IMR-90 (cell line): Measurements from ENCODE around the gene CCL23. TPM values are rescaled to one million over a fixed set of nuclear protein-coding genes. Genes with fewer than 3 reads are reported as not detected.

Experiments
- ATAC-seq: fragments of 200-7000 bp; cut with Tn5 transposase; 2 replicates; pipeline ENCODE4 v1.9.1; 2020; ENCODE audit warnings: low read depth, mild to moderate bottlenecking, moderate library complexity
- BruUV-seq: library from RNA; stranded (reverse); fragments of 400-500 nt; replicated peaks from 2 replicates; lab custom pipeline; 2021; lab: Mats Ljungman, UMichigan
- CTCF ChIA-PET: fragments of 300-600 bp; formaldehyde crosslinking; extraction: SDS; loops from one replicate; lab custom pipeline; 2021; ENCODE audit warnings: antibody characterized with exemption; lab: Yijun Ruan, JAX
- POLR2A ChIA-PET: fragments of 300-600 bp; sonication (Branson Sonifier 250); formaldehyde crosslinking; loops from one replicate; lab custom pipeline; 2022; ENCODE audit warnings: antibody characterized with exemption; ENCODE audit not compliant: unreplicated experiment; lab: Charles Lee
- DNase-seq: peaks from one replicate; pipeline ENCODE4 v3.0.0; 2013
- H2AFZ ChIP-seq: replicated peaks from 2 replicates; pipeline ENCODE3; 2013; ENCODE audit warnings: low read length, mild to moderate bottlenecking; ENCODE audit not compliant: poor library complexity
- H2AK5ac ChIP-seq: 2 replicates; pipeline ENCODE4 v1.6.1; 2013; ENCODE audit warnings: low read depth, low read length, inconsistent platforms
- H2AK9ac ChIP-seq: replicated peaks from 2 replicates; pipeline ENCODE3; 2013; ENCODE audit warnings: mild to moderate bottlenecking, low read depth, low read length, moderate library complexity; ENCODE audit not compliant: poor library complexity
- H2BK120ac ChIP-seq: 2 replicates; pipeline ENCODE4 v1.6.1; 2013; ENCODE audit warnings: low read depth, low read length, inconsistent platforms
- H2BK15ac ChIP-seq: 3 replicates; pipeline ENCODE4 v1.6.1; 2013; ENCODE audit warnings: low read depth, low read length, inconsistent platforms
- H2BK20ac ChIP-seq: 2 replicates; pipeline ENCODE4 v1.6.1; 2013; ENCODE audit warnings: low read depth, mild to moderate bottlenecking, inconsistent platforms, low read length, moderate library complexity
- H2BK5ac ChIP-seq: 2 replicates; pipeline ENCODE4 v1.6.1; 2013; ENCODE audit warnings: mild to moderate bottlenecking, low read depth, low read length, inconsistent platforms; ENCODE audit not compliant: poor library complexity, severe bottlenecking
- H3K14ac ChIP-seq: replicated peaks from 2 replicates; pipeline ENCODE4 v1.6.1; 2013; ENCODE audit warnings: low read depth, low read length, inconsistent platforms
- H3K18ac ChIP-seq: 2 replicates; pipeline ENCODE4 v1.6.1; 2013; ENCODE audit warnings: low read depth, low read length, control low read depth
- H3K23ac ChIP-seq: 2 replicates; pipeline ENCODE4 v1.6.1; 2013; ENCODE audit warnings: low read depth, low read length, inconsistent platforms
- H3K27ac ChIP-seq: 2 replicates; pipeline ENCODE4 v1.5.1; 2013; ENCODE audit warnings: mild to moderate bottlenecking, control low read depth, low read length; ENCODE audit not compliant: insufficient read depth
- H3K27me3 ChIP-seq: 2 replicates; pipeline ENCODE4 v1.6.1; 2013; ENCODE audit warnings: low read length; ENCODE audit not compliant: control insufficient read depth, insufficient read depth
- H3K36me3 ChIP-seq: 2 replicates; pipeline ENCODE4 v1.6.1; 2013; ENCODE audit warnings: low read length, mixed read lengths; ENCODE audit not compliant: control insufficient read depth, insufficient read depth
- H3K4ac ChIP-seq: 2 replicates; pipeline ENCODE4 v1.6.1; 2013; ENCODE audit warnings: low read depth, low read length, inconsistent platforms
- H3K4me1 ChIP-seq: 2 replicates; pipeline ENCODE4 v1.6.1; 2013; ENCODE audit warnings: low read length, mixed read lengths; ENCODE audit not compliant: control insufficient read depth, insufficient read depth
- H3K4me2 ChIP-seq: 2 replicates; pipeline ENCODE4 v1.6.1; 2013; ENCODE audit warnings: low read depth, mild to moderate bottlenecking, control low read depth, low read length, moderate library complexity
- H3K4me3 ChIP-seq: 2 replicates; pipeline ENCODE4 v1.5.1; 2013; ENCODE audit warnings: low read depth, mild to moderate bottlenecking, control low read depth, low read length, moderate library complexity; ENCODE audit not compliant: insufficient read depth
- H3K56ac ChIP-seq: 2 replicates; pipeline ENCODE4 v1.6.1; 2013; ENCODE audit warnings: low read length, inconsistent platforms; ENCODE audit not compliant: insufficient read depth; ENCODE audit errors: extremely low read depth
- H3K79me1 ChIP-seq, 2 experiments: 2 replicates each; pipeline ENCODE4 v1.6.1; 2013; ENCODE audit warnings: low read length in 2 of 2, inconsistent platforms in 1 of 2, low read depth in 1 of 2
- H3K9ac ChIP-seq: 2 replicates; pipeline ENCODE4 v1.6.1; 2013; ENCODE audit warnings: low read depth, low read length, control low read depth
- H3K9me1 ChIP-seq: 2 replicates; pipeline ENCODE4 v1.6.1; 2013; ENCODE audit warnings: low read length, inconsistent platforms; ENCODE audit not compliant: insufficient read depth
- H3K9me3 ChIP-seq: 2 replicates; pipeline ENCODE4 v1.6.1; 2013; ENCODE audit warnings: low read length; ENCODE audit not compliant: control insufficient read depth, insufficient read depth
- H4K20me1 ChIP-seq: 2 replicates; pipeline ENCODE4 v1.6.1; 2013; ENCODE audit warnings: low read length, inconsistent platforms; ENCODE audit not compliant: insufficient read depth
- H4K5ac ChIP-seq: 2 replicates; pipeline ENCODE4 v1.6.1; 2013; ENCODE audit warnings: mild to moderate bottlenecking, low read depth, low read length, control low read depth
- H4K8ac ChIP-seq, 2 experiments: 2 replicates each; pipeline ENCODE4 v1.6.1; 2013; ENCODE audit warnings: low read depth in 2 of 2, low read length in 2 of 2, control low read depth in 1 of 2, inconsistent platforms in 1 of 2
- H4K91ac ChIP-seq: 2 replicates; pipeline ENCODE4 v1.6.1; 2013; ENCODE audit warnings: low read depth, low read length, inconsistent platforms; ENCODE audit not compliant: insufficient read depth
- MAFK ChIP-seq: IDR thresholded peaks from 2 replicates; pipeline ENCODE4 v1.6.1; 2012; ENCODE audit warnings: low read depth, low read length, improper control_type of control experiment
- WGBS, 2 experiments: methylation state at CpG; one replicate each; pipeline versions ENCODE4 v1.1.5 to v1.1.7; 2013; ENCODE audit warnings: missing lambda C conversion rate in 2 of 2; ENCODE audit not compliant: insufficient read length in 1 of 2; ENCODE audit errors: extremely low coverage in 2 of 2; 5-methylcytosine and 5-hydroxymethylcytosine counted together
- dilution Hi-C: fragments of 300-500 bp; cut with HindIII; formaldehyde crosslinking; loops from one replicate; pipeline ENCODE4 v1.14.3; 2018; ENCODE audit warnings: low sequenced_read_pairs; ENCODE audit not compliant: unreplicated experiment
- in situ Hi-C: fragments of 300-500 bp; cut with MboI; formaldehyde crosslinking; loops from 3 replicates; pipeline ENCODE4 v1.14.3; 2019; ENCODE audit warnings: low sequenced_read_pairs, inconsistent platforms, mixed read lengths
- intact Hi-C: fragments of 100-400 bp; cut with micrococcal nuclease; formaldehyde crosslinking; loops from 2 replicates; pipeline ENCODE4 v1.10.0; 2022
- polyA plus RNA-seq, 3 experiments: library from polyadenylated mRNA; depleted of rRNA; stranded (reverse); fragments of >200 nt; gene quantifications; 2 replicates each; pipeline ENCODE4 v1.2.3, GENCODE V29; 2012; ENCODE audit warnings: low replicate concordance in 1 of 3
- total RNA-seq: library from RNA; depleted of rRNA; stranded (reverse); fragments of >200 nt; gene quantifications from 2 replicates; pipeline ENCODE4 v1.2.3, GENCODE V29; 2012

The CCL23 gene
- total and polyA plus RNA-seq, 2 of the 4 experiments (the other 2 are of a cell fraction), result not detected

DNA sequence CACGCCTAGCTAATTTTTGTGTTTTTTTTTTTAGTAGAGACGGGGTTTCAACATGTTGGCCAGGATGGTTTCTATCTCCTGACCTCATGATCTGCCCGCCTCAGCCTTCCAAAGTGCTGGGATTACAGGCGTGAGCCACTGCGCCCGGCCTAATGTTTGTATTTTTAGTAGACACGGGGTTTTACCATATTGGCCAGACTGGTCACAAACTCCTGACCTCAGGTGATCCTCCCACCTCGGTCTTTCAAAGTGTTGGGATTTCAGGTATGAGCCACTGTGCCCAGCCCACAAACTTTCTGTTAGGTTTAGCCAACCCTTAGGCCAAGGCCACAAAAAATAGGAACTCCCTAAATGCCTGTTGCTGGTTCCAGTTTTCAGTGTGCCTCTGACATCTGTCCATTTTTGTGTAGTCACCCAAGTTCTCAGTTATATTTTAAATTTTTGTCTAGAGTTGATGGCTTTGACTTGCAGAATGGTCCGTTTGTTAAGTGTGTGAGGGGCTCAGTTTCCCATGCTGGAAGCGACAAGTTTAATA, 49.2 kb downstream of the CCL23 start:
- Histone ChIP-seq H3K4me2 (no peak overlapping the region), H3K18ac (no peak overlapping the region), H2AFZ (no peak overlapping the region), H2BK5ac (no peak overlapping the region), H3K9me1 (no peaks in the 10 kb centered on the region; the same call in 1 of the 2 replicates), H4K5ac (no peak overlapping the region), H3K4ac (no peak overlapping the region), H4K91ac (no peak overlapping the region), H3K9ac (no peak overlapping the region), H3K27me3 (peaks cover 5% of the 10 kb centered on the region), H3K27ac (no peak overlapping the region), H2AK5ac (no peak overlapping the region), H3K14ac (no peak overlapping the region), H3K36me3 (no peaks in the 10 kb centered on the region), H2BK20ac (no peak overlapping the region), H4K8ac (no peak overlapping the region), H2BK120ac (no peak overlapping the region), H2BK15ac (no peak overlapping the region), H3K9me3 (no peaks in the 10 kb centered on the region), H3K56ac (no peak overlapping the region), H3K4me1 (peaks cover 4% of the 10 kb centered on the region), H3K23ac (no peak overlapping the region), H3K4me3 (no peak overlapping the region), H3K79me1 (no peaks in the 10 kb centered on the region), H2AK9ac (no peak overlapping the region), H4K20me1 (no peaks in the 10 kb centered on the region)
- dilution Hi-C loops, result no loop called here
- no peak for ATAC-seq
- TF ChIP-seq MAFK, result no peak
- CTCF ChIA-PET, result interaction anchor here (1.4 kb wide), 1 partner anchor 104 kb away, joined by 6 read pairs; no protein-coding TSS in a partner anchor
- WGBS, 2 experiments, result 60% methylated on average over 1 of the region's 10 CpGs; no CpG with 5 or more reads in 1 of the 2 experiments
- intact Hi-C loops, result loop anchor here (1.0 to 2.0 kb wide), 4 partner anchors 41 to 514 kb away; no protein-coding TSS in a partner anchor
- in situ Hi-C loops, result no loop called here
- no TSS peak for BruUV-seq
- POLR2A ChIA-PET, result no interaction called here
- DNase-seq, result no peak
